RPMI8226 (cell line): ENCODE measurements around the gene TEX14.
"Not testable (repeated sequence)": the region's sequence is repeated elsewhere in the genome, so short reads cannot be mapped to it uniquely, and the experiment has no call there.

Experiments used
- DNase-seq: peaks from one replicate; pipeline ENCODE4 v3.0.0-alpha.2; 2015

Gene TEX14

GRCh38 chr17:58597371-58597770, 94.5 kb downstream of the TEX14 start:
- no peak for DNase-seq

- peak; percentile 71 for DNase-seq
Measured at GRCh38 chr17:58595194-58595792, 96.6 kb downstream of the TEX14 start.

DNA sequence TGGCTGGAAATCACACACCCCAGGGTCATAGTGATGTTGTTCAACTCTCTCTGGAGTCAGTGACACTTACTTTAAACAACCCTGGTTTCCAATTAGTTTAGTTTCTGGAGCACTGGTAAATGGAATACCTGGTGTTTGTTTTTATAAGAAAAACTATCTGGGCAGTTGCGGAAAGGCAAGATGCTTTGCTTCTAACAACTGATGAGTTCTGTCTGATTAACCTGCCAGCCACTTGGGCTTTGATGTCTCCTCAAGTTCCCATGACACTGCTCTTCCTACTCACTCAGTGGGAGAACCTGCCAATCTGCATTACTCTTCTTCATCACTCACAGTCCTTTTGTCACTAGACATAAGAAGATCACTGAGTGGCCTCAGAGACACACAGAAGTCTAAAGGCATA, 98.7 kb downstream of the TEX14 start:
- no peak for DNase-seq

GRCh38 chr17:58591455-58591854, 100.4 kb downstream of the TEX14 start:
- no peak for DNase-seq

- no peak for DNase-seq
Measured at GRCh38 chr17:58590377-58590776, 101.5 kb downstream of the TEX14 start.

- DNase-seq, result peak; percentile 71
Measured at GRCh38 chr17:58587713-58588117, 104.1 kb downstream of the TEX14 start.

- no peak for DNase-seq
Measured at GRCh38 chr17:58586009-58586644, 105.7 kb downstream of the TEX14 start.

DNA sequence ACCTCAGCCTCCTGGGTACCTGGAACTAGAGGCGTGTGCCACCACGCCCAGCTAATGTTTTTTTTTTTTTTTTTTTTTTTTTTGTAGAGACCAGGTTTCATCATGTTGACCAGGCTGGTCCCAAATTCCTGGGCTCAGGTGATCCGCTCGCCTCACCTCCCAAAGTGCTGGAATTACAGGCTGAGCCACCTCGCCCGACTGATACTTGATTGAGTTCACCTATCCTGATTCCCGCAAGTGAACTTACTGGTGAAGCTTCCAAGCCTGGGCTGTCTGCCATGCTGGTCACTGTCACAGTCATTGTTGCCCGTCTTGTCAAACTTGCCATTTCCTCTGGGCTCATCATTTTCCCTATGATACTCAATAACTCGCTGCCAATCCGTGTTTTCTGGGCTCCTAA, 106.3 kb downstream of the TEX14 start:
- no peak for DNase-seq

DNA sequence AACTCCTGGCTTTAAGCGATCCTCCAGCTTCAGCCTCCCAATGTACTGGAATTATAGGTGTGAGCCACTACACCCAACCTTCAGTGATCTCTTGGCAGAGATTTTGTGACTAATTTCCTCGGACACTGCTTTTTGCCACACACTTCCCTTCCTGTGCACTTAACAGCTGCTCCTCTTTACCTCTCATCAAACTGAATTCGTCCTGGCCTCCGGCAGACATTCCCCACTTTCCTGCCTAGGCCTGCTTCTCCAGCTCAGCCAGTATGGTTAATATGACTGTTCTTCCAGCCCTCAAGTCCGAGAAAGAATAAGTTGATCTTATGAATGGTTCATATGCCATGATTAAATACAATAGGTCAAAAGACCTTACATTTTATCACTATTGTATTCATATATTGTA, 108.4 kb downstream of the TEX14 start:
- no peak for DNase-seq

DNA sequence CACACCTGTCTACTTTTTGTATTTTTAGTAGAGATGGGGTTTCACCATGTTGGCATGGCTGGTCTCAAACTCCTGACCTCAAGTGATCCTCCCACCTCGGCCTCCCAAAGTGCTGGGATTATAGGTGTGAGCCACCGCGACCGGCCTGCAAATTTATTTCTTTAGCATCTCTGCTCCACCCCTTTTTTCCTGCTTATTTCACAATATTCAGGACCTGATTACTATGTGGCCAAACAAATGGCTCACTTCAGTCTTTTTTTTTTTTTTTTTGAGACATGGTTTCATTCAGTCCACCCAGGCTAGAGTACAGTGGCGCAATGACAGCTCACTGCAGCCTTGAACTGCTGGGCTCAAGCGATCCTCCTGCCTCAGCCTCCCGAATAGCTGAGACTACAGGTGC, 109.1 kb downstream of the TEX14 start:
- DNase-seq, result not testable (repeated sequence)

DNA sequence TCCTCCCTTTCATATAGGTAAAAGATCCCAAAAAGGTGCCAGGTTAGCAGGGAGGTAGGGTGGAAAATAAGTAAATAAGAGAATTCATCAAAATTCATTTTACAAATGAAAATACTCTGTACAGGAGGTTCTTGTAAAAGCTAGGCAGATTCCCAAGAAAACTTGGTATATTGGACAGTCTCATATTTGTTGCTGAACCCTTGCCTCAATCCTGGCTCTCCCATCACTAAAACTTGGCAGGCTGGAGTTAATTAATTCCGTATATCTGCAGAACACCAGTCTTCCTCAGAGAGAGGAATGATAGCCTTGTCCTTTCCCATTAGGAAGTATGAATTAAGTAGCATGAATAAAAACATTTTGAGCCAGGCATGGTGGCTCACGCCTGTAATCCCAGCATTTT, 111.2 kb downstream of the TEX14 start:
- DNase-seq, result no peak

- DNase-seq, result peak; percentile 75
Measured at GRCh38 chr17:58577696-58578095, 114.1 kb downstream of the TEX14 start.

- no peak for DNase-seq
Measured at GRCh38 chr17:58576679-58577367, 115.0 kb downstream of the TEX14 start.

- no peak for DNase-seq
Measured at GRCh38 chr17:58575511-58575910, 116.3 kb downstream of the TEX14 start.

GRCh38 chr17:58574025-58574424, 117.8 kb downstream of the TEX14 start:
- no peak for DNase-seq

- DNase-seq, result no peak
Measured at GRCh38 chr17:58572846-58573245, 119.0 kb downstream of the TEX14 start.

DNA sequence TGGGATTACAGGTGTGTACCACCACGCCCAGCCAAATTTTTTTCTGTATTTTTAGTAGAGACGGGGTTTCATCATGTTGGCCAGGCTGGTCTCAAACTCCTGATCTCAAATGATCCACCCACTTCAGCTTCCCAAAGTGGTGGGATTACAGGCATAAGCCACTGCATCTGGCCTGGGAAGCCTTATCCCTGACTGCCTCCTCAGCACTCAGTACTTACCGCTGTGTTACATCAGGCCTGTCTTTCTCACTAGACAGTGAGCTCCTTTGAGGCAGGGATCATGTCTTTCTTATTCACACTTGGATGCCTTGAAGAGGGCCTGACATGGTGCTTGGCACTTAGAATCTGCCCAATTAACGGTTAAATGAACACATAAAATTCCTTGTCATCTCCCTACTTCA, 121.1 kb downstream of the TEX14 start:
- no peak for DNase-seq

DNA sequence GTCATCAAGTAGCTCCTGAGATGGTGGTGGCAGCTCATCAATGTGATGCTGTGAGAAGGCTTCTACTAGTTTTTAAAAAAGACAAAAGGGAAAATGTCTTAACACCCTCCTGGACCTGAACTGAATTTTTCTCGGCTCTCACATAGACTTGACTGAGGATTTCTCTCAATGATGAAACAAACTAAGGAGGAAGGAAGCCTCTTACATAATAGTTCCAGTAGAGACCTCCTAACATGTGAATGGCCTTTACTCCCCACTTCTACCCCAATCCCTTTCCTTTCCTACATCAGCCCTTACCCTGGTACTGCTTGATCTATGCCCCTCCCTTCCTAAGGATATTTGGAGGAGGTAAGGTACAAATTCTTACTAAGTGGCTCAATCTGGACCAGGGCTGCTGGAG, 122.6 kb downstream of the TEX14 start:
- no peak for DNase-seq

GRCh38 chr17:58568044-58568799, 123.6 kb downstream of the TEX14 start:
- no peak for DNase-seq

GRCh38 chr17:58565389-58566311, 126.2 kb downstream of the TEX14 start:
- DNase-seq, result peak; percentile 45

- DNase-seq, result peak; percentile 48
Measured at GRCh38 chr17:58564971-58565370, 126.9 kb downstream of the TEX14 start.

GRCh38 chr17:58564243-58564642, 127.6 kb downstream of the TEX14 start:
- no peak for DNase-seq

DNA sequence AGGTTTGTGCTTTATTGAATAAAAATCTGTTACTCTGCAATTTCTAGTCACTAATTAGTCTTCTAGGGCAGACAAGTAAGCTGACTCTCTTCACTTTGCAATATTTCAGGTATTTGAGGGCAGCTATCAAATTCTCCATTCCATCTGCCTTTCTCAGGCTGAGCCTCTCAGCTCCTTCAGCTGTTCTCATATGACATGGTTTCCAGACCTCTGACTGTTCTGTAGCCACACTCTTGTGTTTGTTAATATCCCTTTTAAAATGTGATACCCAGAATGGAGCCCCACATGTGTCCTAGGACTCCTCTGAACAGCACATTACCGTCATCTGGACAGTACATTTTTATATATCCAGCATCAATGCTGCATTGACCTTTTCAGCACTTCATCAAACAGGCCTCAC, 131.3 kb downstream of the TEX14 start:
- DNase-seq, result no peak
